GM18909 (cell line): ENCODE data around the gene ZDHHC20.
A peak's percentile ranks its signal among the peaks of the same experiment; 100 is the strongest.

Experiments used
- ATAC-seq: cut with Tn5 transposase; IDR thresholded peaks from one replicate; pipeline ENCODE4 v1.9.1; 2021; ENCODE audit warnings: mild to moderate bottlenecking; ENCODE audit not compliant: unreplicated experiment, poor library complexity

ZDHHC20 gene

DNA sequence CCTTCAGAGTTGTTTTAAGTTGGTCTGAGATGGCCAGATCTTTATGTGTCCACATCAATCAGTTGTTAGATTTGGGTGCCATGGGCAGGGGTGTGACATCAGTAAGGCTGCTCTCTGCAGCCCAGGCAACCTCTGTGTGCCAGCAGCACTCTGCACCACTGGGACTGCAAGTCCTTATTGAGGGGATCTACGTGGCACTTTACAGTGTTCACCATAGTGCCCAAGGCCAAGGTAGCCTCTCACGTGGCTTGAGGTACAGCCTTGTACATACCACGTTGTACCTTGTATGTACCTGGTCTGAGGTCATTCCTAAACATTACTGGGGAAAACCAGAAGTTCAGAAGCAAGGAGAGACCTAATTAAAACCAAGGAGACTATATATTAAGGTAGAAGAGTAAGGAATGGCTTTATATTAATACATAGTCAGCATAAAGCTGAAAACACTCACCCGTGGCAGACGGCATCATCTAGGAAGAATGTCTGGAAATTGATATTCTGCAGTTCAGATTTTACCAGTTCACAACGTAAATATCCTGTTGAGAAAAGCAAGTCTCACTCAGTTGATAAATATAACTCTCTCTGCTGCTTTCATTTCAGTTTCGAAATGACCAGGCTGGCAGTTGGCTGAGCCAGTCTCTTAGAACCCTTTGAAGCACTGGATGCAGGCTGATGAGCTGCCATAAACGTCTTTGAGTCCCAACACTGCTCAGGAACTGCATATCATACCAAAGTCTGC is 128.8 kb downstream of the ZDHHC20 start:
- ATAC-seq, result peak; percentile 88

DNA sequence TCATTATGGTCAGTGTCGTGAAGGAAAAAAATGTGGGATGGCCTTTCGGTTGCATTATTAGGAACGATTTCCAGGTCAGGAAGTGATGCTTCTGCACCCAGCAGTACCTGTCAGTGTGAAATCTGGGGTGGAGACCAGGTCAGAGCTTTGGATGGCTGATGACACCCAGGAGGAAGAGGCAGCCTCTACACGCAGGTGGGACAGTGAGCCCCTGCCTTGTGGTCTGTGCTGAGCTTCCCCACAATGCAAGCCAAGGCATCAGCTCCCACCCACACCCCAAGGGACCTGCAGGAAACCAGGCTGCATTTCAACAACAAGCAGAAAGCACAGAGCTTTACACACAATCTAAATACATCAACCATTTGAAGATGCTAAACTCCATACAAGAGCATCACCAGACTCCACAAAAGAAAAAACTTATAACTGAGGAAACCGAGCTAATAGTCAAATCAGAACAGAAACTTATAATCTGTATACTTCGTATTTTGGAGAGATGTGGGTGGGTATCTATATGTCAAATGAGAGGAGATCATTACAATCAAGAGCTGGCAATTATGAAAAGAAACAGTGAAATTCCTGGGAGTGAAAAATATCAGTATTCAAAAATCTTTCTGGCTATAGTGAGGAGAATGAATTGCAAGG is 130.1 kb downstream of the ZDHHC20 start:
- ATAC-seq, result peak; percentile 52

DNA sequence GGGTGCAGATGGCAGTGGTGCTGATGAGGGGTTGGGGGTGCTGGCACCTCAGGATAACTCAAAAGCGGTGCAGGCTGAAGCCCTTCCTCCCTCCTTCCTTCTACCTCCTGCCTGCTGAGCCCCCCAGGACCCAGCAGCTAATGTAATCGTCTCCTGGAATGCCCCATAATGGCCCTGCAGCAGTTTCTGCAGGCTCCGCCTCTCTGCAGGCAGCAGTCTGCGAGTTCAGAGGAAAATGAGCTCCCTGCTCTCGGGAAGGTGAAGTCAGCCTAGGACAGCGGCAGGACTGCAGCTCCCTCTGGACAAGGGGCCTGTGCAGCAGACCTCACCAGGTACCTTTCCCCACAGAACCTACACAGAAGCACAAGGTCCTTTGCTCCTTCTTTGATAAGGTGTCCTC is 130.9 kb downstream of the ZDHHC20 start:
- ATAC-seq, result no peak

DNA sequence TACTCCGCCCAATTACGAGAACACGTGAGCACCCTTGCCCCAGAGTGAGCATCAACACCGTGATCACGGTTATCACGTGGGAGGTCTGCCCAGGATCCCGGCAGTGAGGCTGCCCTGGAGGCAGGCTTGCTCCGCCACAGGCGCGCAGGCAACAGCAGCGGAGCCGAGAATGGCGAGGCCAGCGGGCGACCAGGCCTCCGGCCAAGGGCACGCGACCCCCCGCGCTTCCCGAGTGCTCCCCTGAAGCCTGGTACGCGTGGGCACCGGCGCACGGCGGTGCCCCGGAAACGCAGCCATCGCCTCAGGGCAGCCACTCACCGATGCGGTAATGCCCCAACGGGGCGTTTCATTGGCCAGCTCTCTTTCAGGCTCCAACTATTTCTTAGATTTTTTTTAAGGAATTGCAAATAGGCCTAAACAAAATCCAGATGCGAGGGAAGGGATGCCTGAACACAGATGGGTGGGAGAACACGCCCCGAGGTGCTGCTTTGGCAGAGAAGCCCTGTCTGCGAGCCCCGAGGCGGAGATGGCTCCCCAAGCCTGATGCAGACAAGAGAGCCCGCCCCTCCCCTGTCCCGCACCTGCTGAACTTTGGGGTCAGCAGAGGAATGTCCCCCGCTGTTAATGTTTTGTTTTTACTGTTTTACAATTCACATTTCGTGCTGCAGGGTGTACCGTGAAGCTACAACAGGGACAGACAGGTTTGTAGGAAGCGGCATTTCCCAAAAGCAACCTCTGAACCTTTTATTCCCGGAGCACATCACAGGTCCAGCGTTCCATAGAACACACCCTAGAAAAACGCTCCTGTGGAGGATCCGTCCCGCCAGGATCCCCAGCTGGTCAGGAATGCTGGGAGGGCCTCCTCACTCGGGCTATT is 132.7 kb downstream of the ZDHHC20 start:
- no peak for ATAC-seq

DNA sequence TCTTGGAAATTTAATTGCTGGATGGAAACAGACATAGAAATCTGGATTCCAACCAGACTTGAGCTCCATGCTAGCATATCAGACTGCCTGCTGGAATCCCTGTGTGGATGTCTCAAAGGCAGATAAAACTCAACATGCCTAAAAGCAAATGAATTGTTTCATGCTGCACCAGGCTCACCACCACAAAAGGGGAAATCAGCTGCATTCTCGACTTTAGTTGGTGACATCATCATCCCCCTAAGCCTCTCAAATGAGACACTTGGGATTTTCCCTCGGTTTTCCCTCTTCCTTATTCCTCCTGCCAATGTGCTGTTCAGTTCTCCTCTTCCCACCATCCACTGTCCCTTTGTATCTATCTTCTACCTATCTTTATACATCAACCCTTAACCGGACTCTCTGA is 134.3 kb downstream of the ZDHHC20 start:
- ATAC-seq, result no peak

DNA sequence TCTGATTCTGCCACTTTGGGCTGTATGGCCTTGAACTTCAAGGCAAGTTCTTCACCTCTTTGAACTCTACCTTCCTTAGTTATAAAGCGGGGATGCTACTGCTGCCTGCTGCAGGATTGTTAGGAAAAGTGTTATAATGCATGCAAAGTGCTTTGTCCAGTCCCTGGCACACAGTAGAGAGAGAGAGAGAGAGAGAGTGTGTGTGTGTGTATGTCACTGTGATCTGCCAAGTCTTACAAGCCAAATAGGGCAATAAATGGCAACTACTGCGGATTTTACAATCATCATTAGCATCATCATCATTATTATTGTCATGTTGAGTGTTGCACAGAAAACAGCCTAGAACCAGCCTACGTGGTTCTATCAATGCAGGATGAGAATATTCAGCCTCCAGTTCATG is 136.1 kb downstream of the ZDHHC20 start:
- ATAC-seq, result no peak
